ENCODE results near the gene CSRP3.

DNA sequence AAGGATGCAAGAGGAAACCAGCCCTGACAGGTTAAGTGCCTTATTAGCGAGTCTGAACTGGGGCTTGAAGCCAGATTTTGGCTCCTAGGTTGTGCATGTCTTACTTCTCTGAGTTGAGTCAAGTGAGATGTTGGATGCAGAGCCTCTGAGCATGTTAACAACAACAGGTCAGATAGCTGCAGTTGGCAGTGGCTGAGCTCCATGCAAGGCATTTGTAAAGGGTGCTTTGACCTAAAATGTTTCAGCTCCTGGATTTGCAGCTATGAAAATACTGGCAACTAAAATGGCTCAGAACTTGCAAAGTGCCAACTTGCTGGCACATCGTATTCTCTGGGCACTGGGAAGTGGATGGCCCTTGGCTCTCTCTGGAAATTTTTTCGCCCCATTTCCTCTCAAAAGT lies 16.4 kb upstream of the CSRP3 start:
- TF ChIP-seq SUZ12 (IDR thresholded peaks at IDR 0.05; ENCODE audit: extremely low read depth, insufficient read depth, insufficient read length) (no peak), ZNF274 (IDR thresholded peaks at IDR 0.05; ENCODE audit: low read depth, low read length) (no peak), YY1 (IDR thresholded peaks at IDR 0.05; ENCODE audit: insufficient read depth, insufficient read length) (no peak)
